NCI-H1048 (cell line): ENCODE data around the gene TMEM131.
"Not testable (repeated sequence)": the region's sequence is repeated elsewhere in the genome, so short reads cannot be mapped to it uniquely, and the experiment has no call there.

Source experiments
- DNase-seq: peaks from one replicate; lab custom pipeline; 2025; lab: John Stamatoyannopoulos, UW

TMEM131 gene

GRCh38 chr2:97911206-97911921 lies 84.4 kb downstream of the TMEM131 start:
- no peak for DNase-seq

- DNase-seq = no peak
Measured at GRCh38 chr2:97910403-97911205, 85.1 kb downstream of the TMEM131 start.

- DNase-seq = no peak
Measured at GRCh38 chr2:97908208-97908676, 87.5 kb downstream of the TMEM131 start.

- no peak for DNase-seq
Measured at GRCh38 chr2:97907369-97908100, 88.2 kb downstream of the TMEM131 start.

GRCh38 chr2:97906307-97906706 lies 89.4 kb downstream of the TMEM131 start:
- no peak for DNase-seq

- DNase-seq = no peak
Measured at GRCh38 chr2:97905294-97905693, 90.5 kb downstream of the TMEM131 start.

GRCh38 chr2:97901862-97902261 lies 93.9 kb downstream of the TMEM131 start:
- no peak for DNase-seq

- no peak for DNase-seq
Measured at GRCh38 chr2:97900806-97901205, 94.9 kb downstream of the TMEM131 start.

GRCh38 chr2:97893042-97893441 lies 102.7 kb downstream of the TMEM131 start:
- DNase-seq = not testable (repeated sequence)

- DNase-seq = no peak
Measured at GRCh38 chr2:97891611-97892010, 104.1 kb downstream of the TMEM131 start.

- no peak for DNase-seq
Measured at GRCh38 chr2:97889156-97889555, 106.6 kb downstream of the TMEM131 start.

GRCh38 chr2:97885841-97886240 lies 109.9 kb downstream of the TMEM131 start:
- DNase-seq = no peak

- DNase-seq = no peak
Measured at GRCh38 chr2:97880334-97880733, 115.4 kb downstream of the TMEM131 start.

GRCh38 chr2:97878865-97879264 lies 116.9 kb downstream of the TMEM131 start:
- DNase-seq = no peak

- not testable (repeated sequence) for DNase-seq
Measured at GRCh38 chr2:97878317-97878716, 117.4 kb downstream of the TMEM131 start.

GRCh38 chr2:97871096-97871780 lies 124.5 kb downstream of the TMEM131 start:
- DNase-seq = no peak

- DNase-seq = no peak
Measured at GRCh38 chr2:97870396-97870843, 125.3 kb downstream of the TMEM131 start.

GRCh38 chr2:97869722-97870346 lies 125.9 kb downstream of the TMEM131 start:
- DNase-seq = no peak

GRCh38 chr2:97868986-97869721 lies 126.6 kb downstream of the TMEM131 start:
- no peak for DNase-seq

GRCh38 chr2:97863829-97864228 lies 131.9 kb downstream of the TMEM131 start:
- no peak for DNase-seq

GRCh38 chr2:97861177-97861576 lies 134.6 kb downstream of the TMEM131 start:
- DNase-seq = no peak
